Lower leg skin (tissue), 3 donors: ENCODE data around the gene ANKRD33B.

Experiments
- CTCF ChIP-seq, 3 donors: fragments of 450-650 bp; IDR thresholded peaks; one replicate each; pipeline ENCODE4 v1.5.1; 2016; ENCODE audit warnings: antibody characterized with exemption in 3 of 3, mild to moderate bottlenecking in 3 of 3, moderate library complexity in 2 of 3
- POLR2A ChIP-seq, 2 donors: fragments of 450-650 bp; IDR thresholded peaks; one replicate each; pipeline ENCODE4 v1.6.1; 2016 to 2017; ENCODE audit warnings: antibody characterized with exemption in 2 of 2, mild to moderate bottlenecking in 1 of 2, moderate library complexity in 1 of 2

DNA sequence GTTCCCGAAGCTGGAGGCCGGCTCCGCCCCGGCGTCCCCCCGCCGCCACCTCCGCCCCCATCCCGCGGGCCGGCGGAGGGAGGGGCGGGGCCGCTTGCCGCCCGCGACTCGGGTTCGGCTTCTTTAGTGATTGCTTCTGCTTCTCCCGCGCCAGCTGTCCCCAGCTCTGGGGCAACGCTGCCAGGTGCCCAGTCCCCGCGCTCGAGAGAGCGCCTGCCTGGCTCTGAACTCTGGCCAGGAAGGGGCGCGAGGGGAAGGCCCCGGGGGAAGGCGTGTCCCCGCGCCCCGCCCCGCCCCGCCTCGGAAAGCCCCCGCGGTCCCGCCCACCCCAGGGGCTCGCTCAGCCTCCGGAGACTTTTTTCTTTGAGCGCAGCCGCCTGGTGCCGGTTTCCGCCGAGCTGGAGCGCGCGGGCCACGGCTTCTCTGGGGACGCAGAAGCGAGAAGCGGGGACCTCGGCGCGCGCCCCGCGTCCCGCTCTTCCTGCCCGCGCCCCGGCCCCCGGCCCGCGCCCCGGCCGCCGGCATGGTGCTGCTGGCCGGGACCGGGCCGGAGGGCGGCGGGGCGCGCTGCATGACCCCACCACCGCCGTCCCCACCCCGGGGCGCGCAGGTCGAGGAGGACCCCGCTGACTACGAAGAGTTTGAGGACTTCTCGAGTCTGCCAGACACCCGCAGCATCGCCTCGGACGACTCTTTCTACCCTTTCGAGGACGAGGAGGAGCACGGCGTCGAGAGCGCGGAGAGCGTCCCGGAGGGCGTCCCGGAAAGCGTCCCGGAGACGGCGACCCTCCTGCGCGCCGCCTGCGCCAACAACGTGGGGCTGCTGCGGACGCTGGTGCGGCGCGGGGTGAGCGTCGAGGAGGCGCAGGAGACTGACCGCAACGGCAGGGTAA lies at the start of gene ANKRD33B:
- TF ChIP-seq CTCF (IDR thresholded peaks at IDR 0.05) = no peak
- TF ChIP-seq POLR2A (IDR thresholded peaks at IDR 0.05) = peak in 1 of 2 donors; percentile 15
